GM10248 (cell line): ENCODE results near the gene WTAP.

Experiments
- CTCF ChIA-PET: fragments of 300-600 bp; sonication (Branson Sonifier 250); formaldehyde crosslinking; extraction: SDS; loops from one replicate; lab custom pipeline; 2021; ENCODE audit warnings: antibody characterized with exemption; lab: Yijun Ruan, JAX
- POLR2A ChIA-PET: fragments of 350-650 bp; sonication (Branson Sonifier 250); formaldehyde crosslinking; extraction: SDS; loops from one replicate; lab custom pipeline; 2020; ENCODE audit warnings: antibody characterized with exemption; lab: Yijun Ruan, JAX
- DNase-seq: peaks from one replicate; pipeline ENCODE4 v3.0.0; 2012; ENCODE audit errors: extremely low spot score
- CTCF ChIP-seq: IDR thresholded peaks from 2 replicates; pipeline ENCODE4 v1.5.1; 2012; ENCODE audit warnings: mild to moderate bottlenecking, low read depth; ENCODE audit errors: extremely low read depth, missing control alignments, control extremely low read depth

WTAP gene

DNA sequence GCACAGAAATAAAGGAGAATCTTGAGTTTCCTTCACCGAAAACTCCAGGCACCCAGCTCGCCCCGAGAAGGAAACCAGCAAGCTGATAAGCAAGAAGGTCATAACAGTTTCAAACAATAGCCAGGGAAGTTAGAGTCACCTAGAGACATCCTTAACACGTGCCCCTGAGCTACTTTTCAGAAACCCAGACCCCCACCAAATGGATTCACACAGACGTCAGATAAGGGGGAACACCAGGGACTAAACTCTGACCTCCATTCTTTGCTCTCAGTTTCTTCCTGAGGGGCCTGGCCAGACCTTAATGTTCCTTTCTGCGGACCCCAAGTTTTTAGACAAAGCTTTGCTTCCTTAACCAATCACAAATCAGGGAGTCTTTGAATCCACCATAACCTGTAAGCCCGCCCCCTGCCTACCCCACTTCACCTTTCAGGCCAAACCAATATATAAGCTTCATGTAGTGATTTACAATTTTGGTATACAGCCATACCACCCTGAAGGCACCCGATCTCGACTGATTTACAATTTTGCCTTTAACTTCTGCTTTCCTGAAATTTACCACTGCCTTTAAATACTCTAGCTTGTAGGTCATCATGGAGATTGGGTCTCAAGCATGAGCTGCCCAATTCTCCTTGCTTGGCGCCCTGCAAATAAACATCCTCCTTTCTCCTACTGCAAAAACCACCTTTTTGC lies 46.0 kb upstream of the WTAP start:
- POLR2A ChIA-PET, result interaction anchor here (0.7 to 1.2 kb wide), 2 partner anchors 11 to 23 kb away, joined by 3 read pairs; no protein-coding TSS in a partner anchor
- DNase-seq, result no peak
- TF ChIP-seq CTCF, result no peak
- CTCF ChIA-PET, result interaction anchor here (0.6 to 5.4 kb wide), 4 partner anchors 9 to 673 kb away, joined by 3 to 25 read pairs (median 4); no protein-coding TSS in a partner anchor

- DNase-seq, result no peak
- CTCF ChIA-PET, result interaction anchor here (1.0 to 5.4 kb wide), 5 partner anchors 8 to 27 kb away, joined by 3 to 25 read pairs (median 6); partner anchors contain the start of gene SOD2
Observed at GRCh38 chr6:159682295-159682694, 45.0 kb upstream of the WTAP start.

DNA sequence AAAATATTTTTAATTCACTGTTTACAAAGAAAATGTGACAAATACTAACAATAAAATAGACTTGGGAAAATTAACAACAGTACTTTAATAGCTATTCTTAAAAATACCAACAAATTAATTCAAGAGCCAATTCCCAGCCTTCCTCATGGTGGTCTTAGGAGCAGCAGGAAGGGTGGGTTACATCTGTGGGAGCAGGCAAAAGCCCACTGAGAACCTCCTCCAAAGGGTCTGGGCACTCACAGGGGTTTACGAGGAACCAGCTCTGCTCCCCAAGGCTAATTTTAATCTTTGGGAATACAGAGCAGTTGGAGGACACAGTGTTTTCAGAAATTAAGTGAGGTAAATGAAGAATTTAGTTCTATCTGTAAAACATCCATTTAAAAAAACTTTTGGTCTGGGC lies 44.5 kb upstream of the WTAP start:
- no peak for TF ChIP-seq CTCF
- POLR2A ChIA-PET, result no interaction called here
- no peak for DNase-seq
- CTCF ChIA-PET, result interaction anchor here (1.0 to 5.4 kb wide), 5 partner anchors 8 to 28 kb away, joined by 3 to 25 read pairs (median 6); partner anchors contain the start of gene SOD2

More at GRCh38 chr6:159682295-159682694, 45.0 kb upstream of the WTAP start:
- POLR2A ChIA-PET, result no interaction called here
- no peak for TF ChIP-seq CTCF

DNA sequence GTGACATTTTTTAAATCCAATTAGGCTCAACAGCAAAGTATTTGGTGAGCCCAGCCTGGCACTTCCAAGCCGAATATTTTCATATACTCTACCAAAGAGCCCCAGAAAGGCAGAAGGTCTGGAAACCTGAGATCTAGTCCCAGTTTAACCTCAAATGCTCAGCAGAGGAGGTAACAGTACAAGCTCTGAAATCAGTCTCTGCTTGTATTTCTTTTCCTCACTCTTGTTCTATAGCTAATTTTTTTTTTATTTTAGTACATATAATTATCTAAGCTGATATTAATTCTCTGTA lies 43.3 kb upstream of the WTAP start:
- TF ChIP-seq CTCF, result no peak
- DNase-seq, result no peak
- ChIA-PET CTCF (interaction anchor here (2.1 to 5.4 kb wide), 2 partner anchors 8 to 29 kb away, joined by 11 to 25 read pairs; partner anchors contain the start of gene SOD2), POLR2A (interaction anchor here (0.8 kb wide), 1 partner anchor 8 kb away, joined by 5 read pairs; no protein-coding TSS in a partner anchor)

DNA sequence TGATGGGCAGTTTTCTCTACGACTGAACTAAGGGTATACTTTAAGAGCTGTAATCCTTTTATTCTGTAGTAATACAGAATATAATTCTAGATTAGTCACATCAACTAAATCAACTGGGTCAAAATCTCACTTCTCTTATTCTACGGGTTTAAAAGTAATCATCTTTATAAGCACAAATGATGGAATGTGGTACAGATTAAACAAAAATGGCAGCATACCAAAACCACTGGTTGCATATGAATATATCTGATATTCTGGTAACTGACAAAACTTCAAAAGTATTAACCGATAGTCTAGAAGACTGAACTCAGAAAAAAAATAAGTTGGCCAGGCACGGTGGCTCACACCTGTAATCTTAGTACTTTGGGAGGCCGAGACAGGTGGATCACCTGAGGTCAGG lies 41.3 kb upstream of the WTAP start:
- TF ChIP-seq CTCF, result no peak
- ChIA-PET POLR2A (no interaction called here), CTCF (interaction anchor here (0.9 to 1.5 kb wide), 3 partner anchors 9 to 770 kb away, joined by 3 to 4 read pairs (median 3); no protein-coding TSS in a partner anchor)
- DNase-seq, result no peak

GRCh38 chr6:159686703-159687102 lies 40.6 kb upstream of the WTAP start:
- ChIA-PET CTCF (interaction anchor here (1.4 to 1.5 kb wide), 2 partner anchors 8 to 32 kb away, joined by 3 to 4 read pairs; no protein-coding TSS in a partner anchor), POLR2A (no interaction called here)
- TF ChIP-seq CTCF, result no peak
- no peak for DNase-seq
